ENCODE data around the gene EGR4.

The EGR4 gene

DNA sequence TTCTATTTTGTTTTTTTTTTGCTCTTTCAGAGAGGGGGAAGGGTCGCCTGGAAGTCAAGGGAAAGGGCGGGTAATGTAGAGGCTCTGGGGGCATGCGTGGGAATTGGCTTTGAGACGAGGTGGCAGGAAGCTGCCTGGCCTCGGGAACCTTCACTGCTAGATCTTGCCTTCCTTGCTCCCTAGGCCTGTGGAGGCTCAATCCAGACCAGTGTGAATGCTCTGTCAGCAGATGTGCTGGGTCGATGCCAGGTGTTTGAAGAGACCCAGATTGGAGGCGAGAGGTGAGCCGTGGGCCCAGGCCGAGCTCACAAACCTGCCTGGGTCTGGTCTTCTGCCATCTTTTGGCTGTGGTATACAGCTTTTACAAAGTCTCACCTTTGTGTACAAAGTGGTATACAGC, 43.7 kb downstream of the EGR4 start:
- H3K4me3 ChIP-seq (ENCODE audit: low read depth, low read length) = no peak overlapping the region
- TF ChIP-seq, protein P1, sequence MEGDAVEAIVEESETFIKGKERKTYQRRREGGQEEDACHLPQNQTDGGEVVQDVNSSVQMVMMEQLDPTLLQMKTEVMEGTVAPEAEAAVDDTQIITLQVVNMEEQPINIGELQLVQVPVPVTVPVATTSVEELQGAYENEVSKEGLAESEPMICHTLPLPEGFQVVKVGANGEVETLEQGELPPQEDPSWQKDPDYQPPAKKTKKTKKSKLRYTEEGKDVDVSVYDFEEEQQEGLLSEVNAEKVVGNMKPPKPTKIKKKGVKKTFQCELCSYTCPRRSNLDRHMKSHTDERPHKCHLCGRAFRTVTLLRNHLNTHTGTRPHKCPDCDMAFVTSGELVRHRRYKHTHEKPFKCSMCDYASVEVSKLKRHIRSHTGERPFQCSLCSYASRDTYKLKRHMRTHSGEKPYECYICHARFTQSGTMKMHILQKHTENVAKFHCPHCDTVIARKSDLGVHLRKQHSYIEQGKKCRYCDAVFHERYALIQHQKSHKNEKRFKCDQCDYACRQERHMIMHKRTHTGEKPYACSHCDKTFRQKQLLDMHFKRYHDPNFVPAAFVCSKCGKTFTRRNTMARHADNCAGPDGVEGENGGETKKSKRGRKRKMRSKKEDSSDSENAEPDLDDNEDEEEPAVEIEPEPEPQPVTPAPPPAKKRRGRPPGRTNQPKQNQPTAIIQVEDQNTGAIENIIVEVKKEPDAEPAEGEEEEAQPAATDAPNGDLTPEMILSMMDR (IDR thresholded peaks at IDR 0.05; ENCODE audit: low read depth, low read length) = no peak

- no peak overlapping the region for H3K4me3 ChIP-seq (ENCODE audit: low read depth, low read length)
- TF ChIP-seq, protein P1 (IDR thresholded peaks at IDR 0.05; ENCODE audit: low read depth, low read length) = no peak
Observed at GRCh38 chr2:73246850-73247249, 46.5 kb downstream of the EGR4 start.

- TF ChIP-seq, protein P1 (IDR thresholded peaks at IDR 0.05; ENCODE audit: low read depth, low read length) = no peak
- no peak overlapping the region for H3K4me3 ChIP-seq (ENCODE audit: low read depth, low read length)
Observed at GRCh38 chr2:73244580-73244979, 48.8 kb downstream of the EGR4 start.

DNA sequence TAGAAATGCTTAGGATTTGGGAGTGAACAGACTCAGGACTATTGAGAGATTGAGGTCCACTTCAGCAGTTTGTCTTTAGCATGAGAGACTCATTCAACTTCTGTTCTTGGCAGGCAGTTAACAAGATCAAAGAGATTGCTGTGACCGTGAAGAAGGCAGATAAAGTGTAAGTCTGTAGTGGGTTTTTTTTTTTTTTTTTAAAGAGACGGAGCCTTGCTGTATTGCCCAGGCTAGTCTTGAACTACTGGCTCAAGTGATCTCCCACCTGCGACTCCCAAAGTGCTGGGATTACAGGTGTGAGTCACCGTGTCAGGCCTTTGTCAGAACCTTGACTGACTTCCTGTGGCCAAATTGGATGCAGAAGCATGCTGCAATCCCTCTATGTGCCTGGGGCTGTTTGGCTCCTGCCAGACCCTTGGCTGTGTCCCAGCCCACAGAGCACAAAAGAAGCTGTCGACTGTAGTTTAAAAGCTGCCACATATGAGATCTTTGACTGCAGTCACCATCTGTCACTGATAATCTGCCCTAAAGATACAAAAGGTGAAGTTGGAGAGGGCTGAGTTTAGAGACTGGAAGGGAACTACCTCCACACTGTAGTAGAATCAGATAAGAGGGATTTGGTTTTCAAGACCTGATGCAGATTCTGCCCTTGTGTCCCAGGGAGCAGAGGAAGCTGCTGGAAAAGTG, 49.3 kb downstream of the EGR4 start:
- TF ChIP-seq, protein P1 (IDR thresholded peaks at IDR 0.05; ENCODE audit: low read depth, low read length) = no peak

More for the DNA sequence above, 49.3 kb downstream of the EGR4 start:
- no peak overlapping the region for H3K4me3 ChIP-seq (ENCODE audit: low read depth, low read length)

Data from WI38 (cell line).